ENCODE measurements around the gene FOXJ3.

DNA sequence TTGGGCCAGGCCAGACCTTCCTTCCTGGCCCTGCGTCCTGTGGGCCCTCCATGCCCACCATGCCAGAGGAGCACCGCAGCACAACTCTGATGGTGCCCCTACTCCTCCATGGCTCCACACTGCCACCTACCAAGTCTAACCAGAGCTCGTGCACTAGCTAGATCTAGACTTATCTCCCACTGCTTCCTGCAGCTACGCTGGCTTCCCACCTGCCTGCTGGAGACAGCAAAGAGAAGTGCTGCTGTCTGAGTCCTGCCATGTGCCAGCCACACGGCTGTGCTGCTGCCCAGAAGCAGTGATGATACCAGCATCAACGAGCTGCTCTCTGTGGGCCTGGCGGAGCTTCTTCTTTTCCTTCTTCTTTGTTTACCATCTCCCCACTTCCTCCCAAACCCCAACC lies 177.4 kb downstream of the FOXJ3 start:
- no peak for TF ChIP-seq POLR2A (IDR thresholded peaks at IDR 0.05)
- no peak for TF ChIP-seq CTCF (IDR thresholded peaks at IDR 0.05 in 8 of 11, conservative IDR thresholded peaks at IDR 0.05 in 3 of 11)
- TF ChIP-seq POLR2AphosphoS5 (IDR thresholded peaks at IDR 0.05), result no peak

All from spleen (tissue), 7 donors.